Endothelial cell of umbilical vein (primary cell): ENCODE data around the gene CEP164. TPM values are rescaled to one million over a fixed set of nuclear protein-coding genes. Genes with fewer than 3 reads are reported as not detected.

Experiments used
- BruUV-seq: library from RNA; stranded (reverse); fragments of 400-500 nt; replicated peaks from 2 replicates; lab custom pipeline; 2021; lab: Mats Ljungman, UMichigan
- CTCF ChIA-PET: fragments of 300-600, 350-600 bp; sonication (Branson Sonifier 250); formaldehyde crosslinking; loops from one replicate; lab custom pipeline; 2021; ENCODE audit warnings: antibody characterized with exemption, inconsistent platforms; lab: Charles Lee
- POLR2A ChIA-PET: fragments of 300-600, 350-600 bp; sonication (Branson Sonifier 250); formaldehyde crosslinking; loops from one replicate; lab custom pipeline; 2021; ENCODE audit warnings: antibody characterized with exemption, inconsistent platforms; lab: Charles Lee
- DNase-seq: peaks from one replicate; pipeline ENCODE4 v3.0.0-alpha.2; 2011; ENCODE audit warnings: low read depth, low spot score
- FAIRE-seq: peaks from 2 replicates; lab custom pipeline; 2011; peaks lifted over from hg19 to GRCh38; lab: Jason Lieb, UNC
- H2AFZ ChIP-seq: 2 replicates; pipeline ENCODE4 v1.6.0; 2012; ENCODE audit warnings: low read depth, low read length, control low read depth, inconsistent platforms
- H3K27ac ChIP-seq: 2 replicates; pipeline ENCODE4 v1.5.1; 2011; ENCODE audit warnings: low read depth, mild to moderate bottlenecking, control low read depth, low read length, moderate library complexity; ENCODE audit not compliant: insufficient read depth
- H3K27me3 ChIP-seq, 2 experiments: 2 replicates each; pipeline versions ENCODE4 v1.6.0 to v1.6.1; 2011; ENCODE audit warnings: low read length in 2 of 2, mixed read lengths in 1 of 2; ENCODE audit not compliant: control insufficient read depth in 2 of 2, insufficient read depth in 2 of 2
- H3K36me3 ChIP-seq, 2 experiments: 2 replicates in 1 of 2; 3 replicates in 1 of 2; pipeline ENCODE4 v1.5.1; 2011; ENCODE audit warnings: low read length in 2 of 2, mild to moderate bottlenecking in 1 of 2, moderate library complexity in 1 of 2; ENCODE audit not compliant: control insufficient read depth in 2 of 2, insufficient read depth in 2 of 2; ENCODE audit errors: extremely low read depth in 1 of 2
- H3K4me1 ChIP-seq: 3 replicates; pipeline ENCODE4 v1.5.1; 2011; ENCODE audit warnings: mild to moderate bottlenecking, low read length; ENCODE audit not compliant: control insufficient read depth, insufficient read depth; ENCODE audit errors: extremely low read depth
- H3K4me2 ChIP-seq: 2 replicates; pipeline ENCODE4 v1.6.1; 2011; ENCODE audit warnings: low read length, control low read depth, mixed read lengths; ENCODE audit not compliant: insufficient read depth
- H3K4me3 ChIP-seq, 3 experiments: fragments of 200-600 bp in 1 of 3; sonication (generic), shearing (Covaris generic) in 1 of 3; replicated peaks in 1 of 3; 2 replicates each; pipeline ENCODE4 v1.5.1; 2011 to 2016; ENCODE audit warnings: control low read depth in 3 of 3, low read length in 3 of 3, mild to moderate bottlenecking in 2 of 3, inconsistent platforms in 1 of 3, low read depth in 1 of 3, moderate library complexity in 1 of 3; ENCODE audit not compliant: insufficient read depth in 1 of 3
- H3K79me2 ChIP-seq: 2 replicates; pipeline ENCODE4 v1.6.0; 2012; ENCODE audit warnings: low read length, inconsistent platforms; ENCODE audit not compliant: control insufficient read depth, insufficient read depth
- H3K9ac ChIP-seq: replicated peaks from 2 replicates; pipeline ENCODE3; 2011; ENCODE audit warnings: low read length, control low read depth; ENCODE audit not compliant: insufficient read depth; ENCODE audit errors: extremely low read depth
- H3K9me1 ChIP-seq: replicated peaks from 3 replicates; pipeline ENCODE4 v1.6.0; 2011; ENCODE audit warnings: mild to moderate bottlenecking, low read length; ENCODE audit not compliant: control insufficient read depth, insufficient read depth; ENCODE audit errors: extremely low read depth
- H3K9me3 ChIP-seq: replicated peaks from 2 replicates; pipeline ENCODE4 v1.5.1; 2012; ENCODE audit warnings: low read length, inconsistent platforms; ENCODE audit not compliant: control insufficient read depth, insufficient read depth
- H4K20me1 ChIP-seq: replicated peaks from 2 replicates; pipeline ENCODE3; 2011; ENCODE audit warnings: mild to moderate bottlenecking, low read length; ENCODE audit not compliant: control insufficient read depth, insufficient read depth; ENCODE audit errors: extremely low read depth
- EZH2 ChIP-seq: IDR thresholded peaks from 2 replicates; pipeline ENCODE4 v1.6.1; 2012; ENCODE audit warnings: borderline replicate concordance, low read depth, mild to moderate bottlenecking, moderate library complexity, low read length, inconsistent platforms; ENCODE audit not compliant: severe bottlenecking
- FOS ChIP-seq: IDR thresholded peaks from 2 replicates; pipeline ENCODE4 v1.6.1; 2011; ENCODE audit warnings: mild to moderate bottlenecking, low read length, moderate library complexity, borderline replicate concordance; ENCODE audit not compliant: insufficient read depth
- GATA2 ChIP-seq: IDR thresholded peaks from 2 replicates; pipeline ENCODE4 v1.7.0; 2011; ENCODE audit warnings: low read depth, mild to moderate bottlenecking, moderate library complexity, mixed read lengths, low read length; ENCODE audit not compliant: insufficient read length, insufficient read depth
- JUN ChIP-seq: IDR thresholded peaks from 2 replicates; pipeline ENCODE4 v1.6.1; 2011; ENCODE audit warnings: borderline replicate concordance, low read depth; ENCODE audit not compliant: insufficient read length, insufficient read depth
- MYC ChIP-seq: IDR thresholded peaks from one replicate; pipeline ENCODE4 v1.6.1; 2011; ENCODE audit warnings: mild to moderate bottlenecking, low read depth, low read length
- POLR2A ChIP-seq: IDR thresholded peaks from 2 replicates; pipeline ENCODE4 v1.6.1; 2012; ENCODE audit warnings: low read depth, mild to moderate bottlenecking, control low read depth, low read length
- POLR2AphosphoS5 ChIP-seq: IDR thresholded peaks from 2 replicates; pipeline ENCODE4 v1.6.1; 2012; ENCODE audit warnings: low read depth, mild to moderate bottlenecking, control low read depth, low read length, moderate library complexity; ENCODE audit not compliant: insufficient read depth
- dilution Hi-C: fragments of 300-500 bp; cut with MboI; formaldehyde crosslinking; loops from one replicate; pipeline ENCODE4 v1.15.0; 2019; ENCODE audit warnings: low sequenced_read_pairs; ENCODE audit not compliant: extremely low pct_ligation_motif_present
- intact Hi-C: fragments of 100-400 bp; cut with micrococcal nuclease; formaldehyde crosslinking; loops from one replicate; pipeline ENCODE4 v1.10.0; 2022
- polyA plus RNA-seq, 4 experiments: library from polyadenylated mRNA; depleted of rRNA in 3 of 4; stranded (reverse) in 3 of 4; unstranded in 1 of 4; fragments of >200 nt; gene quantifications; 2 replicates each; pipeline versions ENCODE4 v1.2.1 to v1.2.3, GENCODE V29; 2011 to 2012; ENCODE audit warnings: missing spikeins in 1 of 4
- total RNA-seq: library from RNA; stranded (reverse); gene quantifications from 2 replicates; pipeline ENCODE4 v1.2.3, GENCODE V29; 2021
- TF ChIP-seq, protein P1 (sequence below), 2 donors: IDR thresholded peaks; 1 replicate in 1 of 2; 2 replicates in 1 of 2; pipeline ENCODE4 v1.5.1; 2011; ENCODE audit warnings: low read length in 2 of 2, mild to moderate bottlenecking in 2 of 2, moderate library complexity in 2 of 2, control low read depth in 1 of 2, inconsistent platforms in 1 of 2, low read depth in 1 of 2; ENCODE audit not compliant: insufficient read depth in 1 of 2; ENCODE audit errors: extremely low read depth in 1 of 2
- TF ChIP-seq, protein P2 (sequence below): IDR thresholded peaks from 2 replicates; pipeline ENCODE4 v1.6.1; 2011; ENCODE audit not compliant: insufficient read depth, insufficient read length

The CEP164 gene
- total and polyA plus RNA-seq, 2 donors (not counting 3 experiments of a cell fraction or from before 2014, with no cell fraction given) = 22.7 to 48.4 TPM

DNA sequence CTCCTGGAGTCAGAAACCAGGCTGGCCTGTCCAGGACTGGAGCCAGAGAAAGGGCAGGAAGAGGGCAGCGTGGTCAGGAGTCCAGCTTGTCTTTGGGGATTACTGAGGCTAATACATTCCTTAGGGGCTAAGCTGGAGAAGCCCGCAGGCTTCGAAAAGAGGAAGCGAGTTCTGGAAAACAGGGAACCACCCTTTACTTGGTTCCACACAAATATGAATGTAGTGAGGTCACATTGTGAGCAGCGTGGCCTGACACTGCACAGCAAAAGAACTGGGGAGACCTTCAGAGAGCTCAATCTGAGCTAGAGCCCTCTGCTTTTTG lies 132.3 kb downstream of the CEP164 start:
- POLR2A ChIA-PET = no interaction called here
- Histone ChIP-seq H3K79me2 (no peaks in the 10 kb centered on the region), H3K9ac (no peak overlapping the region), H3K4me3 (no peak overlapping the region), H3K4me2 (no peak overlapping the region), H3K27ac (no peak overlapping the region), H3K36me3 (no peaks in the 10 kb centered on the region), H3K9me3 (no peaks in the 10 kb centered on the region), H4K20me1 (no peaks in the 10 kb centered on the region), H2AFZ (no peak overlapping the region), H3K4me1 (no peaks in the 10 kb centered on the region), H3K27me3 (peaks cover 0 to 4% of the 10 kb centered on the region in 2 experiments), H3K9me1 (no peaks in the 10 kb centered on the region)
- TF ChIP-seq MYC (no peak), POLR2AphosphoS5 (no peak), JUN (no peak)
- DNase-seq (no peak), FAIRE-seq (no peak)
- dilution Hi-C loops = no loop called here
- no TSS peak for BruUV-seq
- intact Hi-C loops = no loop called here
- CTCF ChIA-PET = interaction anchor here (1.8 kb wide), 1 partner anchor 34 kb away, joined by 10 read pairs; no protein-coding TSS in a partner anchor

DNA sequence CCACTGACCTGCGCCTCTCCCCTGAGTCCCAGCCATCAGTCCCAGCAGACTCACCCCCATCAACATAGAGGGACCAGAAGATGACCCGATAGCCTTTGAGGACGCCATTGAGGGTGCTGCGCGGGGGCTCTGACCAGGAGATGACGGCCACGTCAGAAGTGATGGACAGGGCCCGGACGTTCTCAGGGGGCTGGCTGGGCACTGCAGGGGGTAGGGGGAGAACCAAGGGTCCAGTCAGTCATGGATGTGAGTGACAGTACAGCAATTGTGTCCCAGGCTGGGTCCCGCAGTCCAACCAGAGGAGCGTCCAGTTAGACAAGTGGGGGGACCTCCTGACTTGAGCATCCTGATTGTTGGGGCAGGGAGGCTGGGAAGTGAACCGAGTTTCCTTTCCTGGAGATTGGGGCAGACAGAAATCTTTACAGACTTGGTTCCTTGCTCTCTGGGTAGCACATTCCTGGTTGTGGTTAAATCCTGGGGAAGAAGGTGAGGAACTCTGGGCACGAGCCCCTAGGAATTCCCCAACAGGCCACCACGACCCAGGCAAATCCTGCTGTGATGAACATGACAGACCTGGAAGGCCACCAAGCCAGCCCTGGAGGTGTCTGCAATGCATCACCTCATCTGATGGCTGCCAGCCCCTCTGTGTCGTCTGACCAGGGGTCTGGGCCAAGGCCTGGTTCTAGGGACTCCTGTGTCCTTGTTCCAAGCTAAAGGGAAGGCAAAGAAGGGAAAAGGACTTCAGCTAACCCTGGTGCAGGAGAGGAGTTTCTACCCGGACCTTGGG lies 133.9 kb downstream of the CEP164 start:
- FAIRE-seq = no peak
- no peaks in the 10 kb centered on the region for H3K9me3 ChIP-seq
- no peak overlapping the region for H3K27ac ChIP-seq
- H3K4me3 ChIP-seq = no peak overlapping the region
- no peaks in the 10 kb centered on the region for H3K4me1 ChIP-seq
- H4K20me1 ChIP-seq = no peaks in the 10 kb centered on the region
- no peaks in the 10 kb centered on the region for H3K79me2 ChIP-seq
- ChIA-PET POLR2A (no interaction called here), CTCF (no interaction called here)
- H3K36me3 ChIP-seq = no peaks in the 10 kb centered on the region
- intact Hi-C loops = no loop called here
- no peak for DNase-seq
- no peaks in the 10 kb centered on the region for H3K9me1 ChIP-seq
- H3K4me2 ChIP-seq = no peak overlapping the region
- no peak overlapping the region for H2AFZ ChIP-seq
- no TSS peak for BruUV-seq
- no peak overlapping the region for H3K9ac ChIP-seq
- H3K27me3 ChIP-seq = no peaks in the 10 kb centered on the region
- dilution Hi-C loops = no loop called here
- TF ChIP-seq, protein P1, sequence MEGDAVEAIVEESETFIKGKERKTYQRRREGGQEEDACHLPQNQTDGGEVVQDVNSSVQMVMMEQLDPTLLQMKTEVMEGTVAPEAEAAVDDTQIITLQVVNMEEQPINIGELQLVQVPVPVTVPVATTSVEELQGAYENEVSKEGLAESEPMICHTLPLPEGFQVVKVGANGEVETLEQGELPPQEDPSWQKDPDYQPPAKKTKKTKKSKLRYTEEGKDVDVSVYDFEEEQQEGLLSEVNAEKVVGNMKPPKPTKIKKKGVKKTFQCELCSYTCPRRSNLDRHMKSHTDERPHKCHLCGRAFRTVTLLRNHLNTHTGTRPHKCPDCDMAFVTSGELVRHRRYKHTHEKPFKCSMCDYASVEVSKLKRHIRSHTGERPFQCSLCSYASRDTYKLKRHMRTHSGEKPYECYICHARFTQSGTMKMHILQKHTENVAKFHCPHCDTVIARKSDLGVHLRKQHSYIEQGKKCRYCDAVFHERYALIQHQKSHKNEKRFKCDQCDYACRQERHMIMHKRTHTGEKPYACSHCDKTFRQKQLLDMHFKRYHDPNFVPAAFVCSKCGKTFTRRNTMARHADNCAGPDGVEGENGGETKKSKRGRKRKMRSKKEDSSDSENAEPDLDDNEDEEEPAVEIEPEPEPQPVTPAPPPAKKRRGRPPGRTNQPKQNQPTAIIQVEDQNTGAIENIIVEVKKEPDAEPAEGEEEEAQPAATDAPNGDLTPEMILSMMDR (IDR thresholded peaks at IDR 0.05; ENCODE audit: extremely low read depth in 1 of 2, insufficient read depth in 1 of 2, low read depth in 1 of 2, low read length in 2 of 2) = no peak
- TF ChIP-seq MYC = no peak
- no peak for TF ChIP-seq GATA2
- TF ChIP-seq POLR2AphosphoS5 = no peak
- TF ChIP-seq, protein P2, sequence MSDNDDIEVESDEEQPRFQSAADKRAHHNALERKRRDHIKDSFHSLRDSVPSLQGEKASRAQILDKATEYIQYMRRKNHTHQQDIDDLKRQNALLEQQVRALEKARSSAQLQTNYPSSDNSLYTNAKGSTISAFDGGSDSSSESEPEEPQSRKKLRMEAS = no peak
- no peak for TF ChIP-seq EZH2
- no peak for TF ChIP-seq JUN
- TF ChIP-seq POLR2A = no peak
- no peak for TF ChIP-seq FOS
